Measurements from ENCODE around the gene SHLD1. TPM values are rescaled to one million over a fixed set of nuclear protein-coding genes. Genes with fewer than 3 reads are reported as not detected.
A peak's percentile ranks its signal among the peaks of the same experiment; 100 is the strongest.
"Not testable (repeated sequence)": the region's sequence is repeated elsewhere in the genome, so short reads cannot be mapped to it uniquely, and the experiment has no call there.

SHLD1 gene
- total and polyA plus RNA-seq, 2 experiments from 2014 or later: 2.6 to 6.7 TPM

- WGBS, 2 experiments (ENCODE audit: low coverage in 1 of 2, low lambda C conversion rate in 2 of 2, missing lambda C conversion rate in 2 of 2): 63 to 66% methylated on average over 3 of the region's 3 CpGs
- Histone ChIP-seq H3K9ac (no peak overlapping the region), H3K36me3 (ENCODE audit: low read depth) (no peaks in the 10 kb centered on the region), H2AFZ (no peak overlapping the region), H3K27me3 (replicated peaks; ENCODE audit: insufficient read depth) (no peaks in the 10 kb centered on the region), H3F3A (ENCODE audit: insufficient read depth) (no peaks in the 10 kb centered on the region), H3K4me3 (no peak overlapping the region), H3K9me3 (ENCODE audit: low read depth) (no peaks in the 10 kb centered on the region), H3K4me2 (ENCODE audit: unreplicated experiment) (no peak overlapping the region), H3K27ac (no peak overlapping the region), H3K4me1 (ENCODE audit: insufficient read depth) (peaks cover 4% of the 10 kb centered on the region; the same call in 1 of the 2 replicates), H3K9me2 (ENCODE audit: insufficient read depth) (no peaks in the 10 kb centered on the region), H4K20me1 (ENCODE audit: insufficient read depth) (no peaks in the 10 kb centered on the region), H3K79me2 (ENCODE audit: insufficient read depth) (no peaks in the 10 kb centered on the region)
- in situ Hi-C loops (cut with MboI): no loop called here
- DNase-seq: peak; percentile 69
- no peak for TF ChIP-seq EZH2 (IDR thresholded peaks at IDR 0.05; ENCODE audit: insufficient read depth, poor library complexity, severe bottlenecking)
- no peak for TF ChIP-seq EZH2phosphoT487 (IDR thresholded peaks at IDR 0.05; ENCODE audit: insufficient read depth, low read depth)
Observed at GRCh38 chr20:5779071-5779900, 29.1 kb downstream of the SHLD1 start.

- no peak overlapping the region for H2AFZ ChIP-seq
- in situ Hi-C loops (cut with MboI): loop anchor here (10.0 kb wide), 1 partner anchor 216 kb away; no protein-coding TSS in a partner anchor
- no peak for TF ChIP-seq EZH2phosphoT487 (IDR thresholded peaks at IDR 0.05; ENCODE audit: insufficient read depth, low read depth)
- no peak for TF ChIP-seq EZH2 (IDR thresholded peaks at IDR 0.05; ENCODE audit: insufficient read depth, poor library complexity, severe bottlenecking)
- no peak overlapping the region for H3K4me2 ChIP-seq (ENCODE audit: unreplicated experiment)
- no peak overlapping the region for H3K4me3 ChIP-seq
- peaks cover 4% of the 10 kb centered on the region; the same call in 1 of the 2 replicates for H3K4me1 ChIP-seq (ENCODE audit: insufficient read depth)
- no peaks in the 10 kb centered on the region for H3K36me3 ChIP-seq (ENCODE audit: low read depth)
- peak; percentile 38 for DNase-seq
- H3K9ac ChIP-seq: no peak overlapping the region
- no peaks in the 10 kb centered on the region for H3K9me3 ChIP-seq (ENCODE audit: low read depth)
- no peaks in the 10 kb centered on the region for H3K79me2 ChIP-seq (ENCODE audit: insufficient read depth)
- no peaks in the 10 kb centered on the region for H4K20me1 ChIP-seq (ENCODE audit: insufficient read depth)
- H3K27me3 ChIP-seq (replicated peaks; ENCODE audit: insufficient read depth): no peaks in the 10 kb centered on the region
- no peaks in the 10 kb centered on the region for H3F3A ChIP-seq (ENCODE audit: insufficient read depth)
- H3K9me2 ChIP-seq (ENCODE audit: insufficient read depth): no peaks in the 10 kb centered on the region
- 96 to 100% methylated on average over 2 of the region's 2 CpGs for WGBS, 2 experiments (ENCODE audit: low coverage in 1 of 2, low lambda C conversion rate in 2 of 2, missing lambda C conversion rate in 2 of 2)
- no peak overlapping the region for H3K27ac ChIP-seq
Observed at GRCh38 chr20:5780846-5781217, 30.6 kb downstream of the SHLD1 start.

GRCh38 chr20:5781367-5781766 is 31.2 kb downstream of the SHLD1 start:
- not testable (repeated sequence) for H3K9me2 ChIP-seq (ENCODE audit: insufficient read depth); DNase-seq; H3K9me3 ChIP-seq (ENCODE audit: low read depth); H3K27me3 ChIP-seq (replicated peaks; ENCODE audit: insufficient read depth); H3F3A ChIP-seq (ENCODE audit: insufficient read depth); H2AFZ ChIP-seq; H3K9ac ChIP-seq; H3K79me2 ChIP-seq (ENCODE audit: insufficient read depth); H3K27ac ChIP-seq; H3K4me2 ChIP-seq (ENCODE audit: unreplicated experiment); H3K4me3 ChIP-seq; H3K36me3 ChIP-seq (ENCODE audit: low read depth); H4K20me1 ChIP-seq (ENCODE audit: insufficient read depth); H3K4me1 ChIP-seq (ENCODE audit: insufficient read depth)
- WGBS, 2 experiments (ENCODE audit: low coverage in 1 of 2, low lambda C conversion rate in 2 of 2, missing lambda C conversion rate in 2 of 2): 76 to 86% methylated on average over 8 of the region's 8 CpGs
- in situ Hi-C loops (cut with MboI): loop anchor here (10.0 kb wide), 1 partner anchor 217 kb away; no protein-coding TSS in a partner anchor

GRCh38 chr20:5781798-5782750 is 31.9 kb downstream of the SHLD1 start:
- H4K20me1 ChIP-seq (ENCODE audit: insufficient read depth): no peaks in the 10 kb centered on the region
- H3K9ac ChIP-seq: no peak overlapping the region
- H3K4me2 ChIP-seq (ENCODE audit: unreplicated experiment): no peak overlapping the region
- no peaks in the 10 kb centered on the region for H3F3A ChIP-seq (ENCODE audit: insufficient read depth)
- no peak overlapping the region for H3K27ac ChIP-seq
- WGBS, 2 experiments (ENCODE audit: low coverage in 1 of 2, low lambda C conversion rate in 2 of 2, missing lambda C conversion rate in 2 of 2): 53 to 56% methylated on average over 11 of the region's 11 CpGs
- H3K9me3 ChIP-seq (ENCODE audit: low read depth): no peaks in the 10 kb centered on the region
- no peaks in the 10 kb centered on the region for H3K79me2 ChIP-seq (ENCODE audit: insufficient read depth)
- no peak overlapping the region for H2AFZ ChIP-seq
- in situ Hi-C loops (cut with MboI): loop anchor here (10.0 kb wide), 1 partner anchor 217 kb away; no protein-coding TSS in a partner anchor
- no peak overlapping the region for H3K4me3 ChIP-seq
- H3K27me3 ChIP-seq (replicated peaks; ENCODE audit: insufficient read depth): no peaks in the 10 kb centered on the region
- no peak for DNase-seq
- H3K4me1 ChIP-seq (ENCODE audit: insufficient read depth): peaks cover 6% of the 10 kb centered on the region
- TF ChIP-seq EZH2 (IDR thresholded peaks at IDR 0.05; ENCODE audit: insufficient read depth, poor library complexity, severe bottlenecking): no peak
- no peak for TF ChIP-seq EZH2phosphoT487 (IDR thresholded peaks at IDR 0.05; ENCODE audit: insufficient read depth, low read depth)
- no peaks in the 10 kb centered on the region for H3K36me3 ChIP-seq (ENCODE audit: low read depth)
- H3K9me2 ChIP-seq (ENCODE audit: insufficient read depth): no peaks in the 10 kb centered on the region

Measured in GM23248 (cell line).